Lung (tissue), 12 donors: ENCODE data around the gene DUSP28. TPM values are rescaled to one million over a fixed set of nuclear protein-coding genes. Genes with fewer than 3 reads are reported as not detected.

Experiments used
- ATAC-seq: fragments of 200-7000 bp; cut with Tn5 transposase; one replicate; pipeline ENCODE4 v1.9.1; 2020; ENCODE audit warnings: moderate number of reproducible peaks; ENCODE audit not compliant: insufficient read depth, low FRiP score
- DNase-seq, 3 donors: peaks; one replicate each; pipeline ENCODE4 v3.0.0-alpha.2; 2013 to 2017
- H3K27ac ChIP-seq, 2 donors: one replicate each; pipeline ENCODE4 v1.5.1; 2013; ENCODE audit warnings: mild to moderate bottlenecking in 2 of 2, moderate library complexity in 2 of 2, control low read depth in 1 of 2, inconsistent platforms in 1 of 2, low read depth in 1 of 2, low read length in 1 of 2
- H3K27me3 ChIP-seq, 3 donors: one replicate each; pipeline ENCODE4 v1.5.1; 2013; ENCODE audit warnings: low read length in 2 of 3; ENCODE audit not compliant: control insufficient read depth in 3 of 3, insufficient read depth in 3 of 3
- H3K36me3 ChIP-seq, 4 donors: one replicate each; pipeline ENCODE4 v1.5.1; 2013; ENCODE audit warnings: low read length in 4 of 4, mild to moderate bottlenecking in 1 of 4, moderate library complexity in 1 of 4; ENCODE audit not compliant: control insufficient read depth in 4 of 4, insufficient read depth in 4 of 4
- H3K4me1 ChIP-seq, 5 donors: one replicate each; pipeline ENCODE4 v1.5.1; 2013; ENCODE audit warnings: low read length in 5 of 5, mild to moderate bottlenecking in 2 of 5, moderate library complexity in 1 of 5; ENCODE audit not compliant: control insufficient read depth in 5 of 5, insufficient read depth in 5 of 5
- H3K4me3 ChIP-seq: one replicate; pipeline ENCODE4 v1.5.1; 2013; ENCODE audit warnings: mild to moderate bottlenecking, control low read depth, moderate library complexity
- H3K9ac ChIP-seq, 2 donors: one replicate each; pipeline ENCODE4 v1.5.1; 2013; ENCODE audit warnings: low read length in 2 of 2, control low read depth in 1 of 2; ENCODE audit not compliant: insufficient read depth in 1 of 2
- H3K9me3 ChIP-seq, 4 donors: one replicate each; pipeline ENCODE4 v1.5.1; 2013; ENCODE audit warnings: low read length in 3 of 4, mild to moderate bottlenecking in 1 of 4, moderate library complexity in 1 of 4; ENCODE audit not compliant: control insufficient read depth in 4 of 4, insufficient read depth in 3 of 4
- CTCF ChIP-seq: IDR thresholded peaks from 2 replicates; pipeline ENCODE4 v1.5.1; 2012; ENCODE audit warnings: mild to moderate bottlenecking; ENCODE audit errors: control extremely low read depth, extremely low read depth
- WGBS, 2 donors: extraction: QIAGEN DNeasy Blood & Tissue Kit; methylation state at CpG; one replicate each; pipeline ENCODE4 v1.1.7; 2013; 5-methylcytosine and 5-hydroxymethylcytosine counted together
- polyA plus RNA-seq, 2 donors: library from polyadenylated mRNA; stranded (reverse); fragments of 200-250 nt; gene quantifications; one replicate each; pipeline ENCODE4 v1.2.1, GENCODE V29; 2013
- total RNA-seq, 2 donors: library from RNA; depleted of rRNA in 1 of 2; stranded (reverse); fragments of >200 nt in 1 of 2; gene quantifications; one replicate each; pipeline ENCODE4 v1.2.1, GENCODE V29; 2014 to 2021
- donor health status: control.
- donor health status: control.
- donor health status: Bipolar disorder and iron deficiency.
- donor health status: healthy.
- donor health status: DM: yes; HTN: yes; CAD: no.

The DUSP28 gene
- total and polyA plus RNA-seq, 4 donors = 2.8 to 7.7 (median 5.2) TPM

GRCh38 chr2:240539906-240540305 is 20.3 kb upstream of the DUSP28 start:
- Histone ChIP-seq H3K9ac (no peak overlapping the region), H3K4me3 (no peak overlapping the region), H3K27me3 (no peaks in the 10 kb centered on the region), H3K36me3 (peaks cover 0 to 12% (median 2%) of the 10 kb centered on the region in 4 donors), H3K9me3 (peaks cover 0 to 2% (median 0%) of the 10 kb centered on the region in 4 donors), H3K4me1 (no peaks in the 10 kb centered on the region), H3K27ac (no peak overlapping the region)
- ATAC-seq (no peak), DNase-seq (no peak)
- no peak for TF ChIP-seq CTCF

GRCh38 chr2:240551288-240551687 is 8.9 kb upstream of the DUSP28 start:
- H3K4me3 ChIP-seq = no peak overlapping the region
- H3K4me1 ChIP-seq = no peaks in the 10 kb centered on the region
- no peak for TF ChIP-seq CTCF
- H3K36me3 ChIP-seq = peaks cover 8 to 17% (median 10%) of the 10 kb centered on the region in 4 donors
- H3K27ac ChIP-seq = no peak overlapping the region
- 96 to 97% methylated on average over 4 of the region's 4 CpGs for WGBS, 2 donors
- no peak for DNase-seq
- H3K27me3 ChIP-seq = no peaks in the 10 kb centered on the region
- no peak for ATAC-seq
- H3K9me3 ChIP-seq = peaks cover 0 to 3% (median 0%) of the 10 kb centered on the region in 4 donors
- no peak overlapping the region for H3K9ac ChIP-seq

- Histone ChIP-seq H3K27ac (no peak overlapping the region), H3K4me3 (no peak overlapping the region), H3K9ac (no peak overlapping the region), H3K4me1 (peaks cover 0 to 2% (median under 1%) of the 10 kb centered on the region in 5 donors), H3K36me3 (peaks cover 8 to 17% (median 10%) of the 10 kb centered on the region in 4 donors), H3K27me3 (no peaks in the 10 kb centered on the region), H3K9me3 (peaks cover 0 to 3% (median 0%) of the 10 kb centered on the region in 4 donors)
- 25 to 50% methylated on average over 1 of the region's 1 CpG for WGBS, 2 donors
- ATAC-seq (no peak), DNase-seq (no peak)
- TF ChIP-seq CTCF = no peak
These were observed 8.3 kb upstream of the DUSP28 start for GRCh38 chr2:240551811-240552210.

- DNase-seq = no peak
- peaks cover 8 to 17% (median 10%) of the 10 kb centered on the region in 4 donors for H3K36me3 ChIP-seq
- no peak overlapping the region for H3K9ac ChIP-seq
- peaks cover 4 to 12% (median 10%) of the 10 kb centered on the region in 5 donors for H3K4me1 ChIP-seq
- H3K9me3 ChIP-seq = peaks cover 0 to 3% (median 0%) of the 10 kb centered on the region in 4 donors
- no peak overlapping the region for H3K27ac ChIP-seq
- WGBS, 2 donors = 95 to 100% methylated on average over 7 of the region's 7 CpGs
- no peaks in the 10 kb centered on the region for H3K27me3 ChIP-seq
- ATAC-seq = no peak
- no peak for TF ChIP-seq CTCF
- no peak overlapping the region for H3K4me3 ChIP-seq
These were observed 6.1 kb upstream of the DUSP28 start for GRCh38 chr2:240553956-240554480.
